ENCODE results near the gene ZNF217.
"Not testable (repeated sequence)": the region's sequence is repeated elsewhere in the genome, so short reads cannot be mapped to it uniquely, and the experiment has no call there.

ZNF217 gene

GRCh38 chr20:53622247-53623133, 28.9 kb upstream of the ZNF217 start:
- no peak for DNase-seq

GRCh38 chr20:53621482-53622246, 28.0 kb upstream of the ZNF217 start:
- DNase-seq: no peak

GRCh38 chr20:53618490-53619000, 24.9 kb upstream of the ZNF217 start:
- DNase-seq: not testable (repeated sequence)

- no peak for DNase-seq
These were observed 24.3 kb upstream of the ZNF217 start for GRCh38 chr20:53617791-53618489.

- not testable (repeated sequence) for DNase-seq
These were observed 22.9 kb upstream of the ZNF217 start for GRCh38 chr20:53616489-53616888.

GRCh38 chr20:53613748-53614147, 20.1 kb upstream of the ZNF217 start:
- DNase-seq: no peak

- not testable (repeated sequence) for DNase-seq
These were observed 18.6 kb upstream of the ZNF217 start for GRCh38 chr20:53612289-53612688.

- peak in 1 of 56 donors; percentile 17 for DNase-seq
These were observed 17.8 kb upstream of the ZNF217 start for GRCh38 chr20:53611449-53611894.

GRCh38 chr20:53609491-53610445, 16.1 kb upstream of the ZNF217 start:
- peak in 2 of 56 donors; percentile 10 to 22 for DNase-seq

GRCh38 chr20:53608456-53609452, 15.1 kb upstream of the ZNF217 start:
- no peak for DNase-seq

GRCh38 chr20:53608071-53608455, 14.4 kb upstream of the ZNF217 start:
- DNase-seq: no peak

GRCh38 chr20:53606364-53606985, 12.8 kb upstream of the ZNF217 start:
- no peak for DNase-seq

GRCh38 chr20:53605401-53605800, 11.8 kb upstream of the ZNF217 start:
- DNase-seq: not testable (repeated sequence)

- DNase-seq: not testable (repeated sequence)
These were observed 11.2 kb upstream of the ZNF217 start for GRCh38 chr20:53604846-53605245.

GRCh38 chr20:53602661-53603060, 9.0 kb upstream of the ZNF217 start:
- DNase-seq: no peak

GRCh38 chr20:53599910-53600632, 6.4 kb upstream of the ZNF217 start:
- no peak for DNase-seq

GRCh38 chr20:53599378-53599777, 5.7 kb upstream of the ZNF217 start:
- DNase-seq: no peak

- no peak for DNase-seq
These were observed 5.4 kb upstream of the ZNF217 start for GRCh38 chr20:53599044-53599362.

Measured in nucleus accumbens (tissue), 56 donors.